Ishikawa (cell line): ENCODE data around the gene PTPRJ.

ENCODE experiments used
- RAD21 ChIP-seq: IDR thresholded peaks from 2 replicates; pipeline ENCODE4 v1.6.1; 2012; ENCODE audit warnings: low read depth
- TAF1 ChIP-seq: IDR thresholded peaks from 2 replicates; pipeline ENCODE4 v1.6.1; 2012; ENCODE audit warnings: low read depth, mild to moderate bottlenecking
- TEAD4 ChIP-seq: IDR thresholded peaks from 2 replicates; pipeline ENCODE4 v1.6.1; 2012

GRCh38 chr11:48193876-48194275 is 213.5 kb downstream of the PTPRJ start:
- TF ChIP-seq TAF1 (no peak), RAD21 (no peak), TEAD4 (no peak)
